HEK293 (cell line): ENCODE data around the gene OR51V1.

Source experiments
- GLI2 ChIP-seq: fragments of 450-650 bp; formaldehyde crosslinking; IDR thresholded peaks from 2 replicates; pipeline ENCODE4; 2017; ENCODE audit warnings: missing biosample characterization, missing genetic modification characterization, low read depth, borderline replicate concordance
- SALL2 ChIP-seq: fragments of 450-650 bp; formaldehyde crosslinking; IDR thresholded peaks from 2 replicates; pipeline ENCODE4 v1.5.0; 2017; ENCODE audit warnings: missing biosample characterization, mild to moderate bottlenecking, missing genetic modification characterization, borderline replicate concordance
- ZNF184 ChIP-seq: fragments of 450-650 bp; IDR thresholded peaks from 2 replicates; pipeline ENCODE4 v1.5.1; 2018; ENCODE audit warnings: missing biosample characterization, mild to moderate bottlenecking, missing genetic modification characterization
- ZNF324 ChIP-seq: fragments of 450-650 bp; formaldehyde crosslinking; IDR thresholded peaks from 2 replicates; pipeline ENCODE4 v1.5.1; 2016; ENCODE audit warnings: missing biosample characterization, missing genetic modification characterization

DNA sequence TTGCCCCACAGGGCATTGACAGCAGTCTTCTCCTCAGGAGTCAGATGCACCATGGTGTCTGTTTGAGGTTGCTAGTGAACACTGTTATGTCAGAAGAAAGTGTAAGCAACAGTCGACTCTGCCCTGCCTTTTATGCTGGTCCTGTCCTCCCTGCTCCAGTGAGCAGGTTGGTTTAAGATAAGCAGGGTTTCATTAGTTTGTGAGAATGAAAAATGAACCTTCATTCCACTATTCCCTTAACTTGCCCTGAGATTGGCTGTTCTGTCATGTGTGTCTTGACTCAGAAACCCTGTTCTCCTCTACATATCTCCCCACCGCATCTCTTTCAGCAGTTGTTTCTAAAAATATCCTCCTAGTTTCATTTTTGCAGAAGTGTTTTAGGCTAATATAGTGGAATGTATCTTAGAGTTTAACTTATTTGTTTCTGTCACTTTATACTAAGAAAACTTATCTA, 33.9 kb upstream of the OR51V1 start, which contains the start of gene HBD:
- TF ChIP-seq ZNF184 (tag by site-specific recombination) (no peak), GLI2 (tag by site-specific recombination) (no peak), SALL2 (no peak), ZNF324 (tag by site-specific recombination) (no peak)
